SJCRH30 (cell line): ENCODE results near the gene LRRC1. TPM values are rescaled to one million over a fixed set of nuclear protein-coding genes. Genes with fewer than 3 reads are reported as not detected.
"Not testable (repeated sequence)": the region's sequence is repeated elsewhere in the genome, so short reads cannot be mapped to it uniquely, and the experiment has no call there.

ENCODE experiments used
- DNase-seq, 2 experiments: peaks; one replicate each; pipeline ENCODE4 v3.0.0-alpha.2; 2015 to 2020
- H3K27ac ChIP-seq: fragments of 250-450 bp; sonication (Bioruptor Pico); 2 replicates; pipeline ENCODE4 v1.5.1; 2020; ENCODE audit warnings: mild to moderate bottlenecking, moderate library complexity
- H3K27me3 ChIP-seq: fragments of 250-450 bp; sonication (Bioruptor Pico); 2 replicates; pipeline ENCODE4 v1.5.1; 2020; ENCODE audit warnings: mild to moderate bottlenecking, moderate library complexity
- H3K36me3 ChIP-seq: fragments of 250-450 bp; sonication (Bioruptor Pico); 2 replicates; pipeline ENCODE4 v1.5.1; 2020; ENCODE audit warnings: mild to moderate bottlenecking, moderate library complexity
- H3K4me1 ChIP-seq: fragments of 250-450 bp; sonication (Bioruptor Pico); 2 replicates; pipeline ENCODE4 v1.5.1; 2020; ENCODE audit warnings: mild to moderate bottlenecking, moderate library complexity
- H3K4me3 ChIP-seq: fragments of 250-450 bp; sonication (Bioruptor Pico); 2 replicates; pipeline ENCODE4 v1.5.1; 2020; ENCODE audit warnings: mild to moderate bottlenecking, moderate library complexity
- H3K9me3 ChIP-seq: fragments of 250-450 bp; sonication (Bioruptor Pico); replicated peaks from 2 replicates; pipeline ENCODE4 v1.5.1; 2020; ENCODE audit warnings: mild to moderate bottlenecking, moderate library complexity
- total RNA-seq: library from RNA; depleted of rRNA; stranded (reverse); fragments of >200 nt; shearing (Covaris generic); gene quantifications from 2 replicates; pipeline ENCODE4 v1.2.3, GENCODE V29; 2014

LRRC1 gene
- total RNA-seq, 1 experiment from 2014 or later, result 7.4 TPM

DNA sequence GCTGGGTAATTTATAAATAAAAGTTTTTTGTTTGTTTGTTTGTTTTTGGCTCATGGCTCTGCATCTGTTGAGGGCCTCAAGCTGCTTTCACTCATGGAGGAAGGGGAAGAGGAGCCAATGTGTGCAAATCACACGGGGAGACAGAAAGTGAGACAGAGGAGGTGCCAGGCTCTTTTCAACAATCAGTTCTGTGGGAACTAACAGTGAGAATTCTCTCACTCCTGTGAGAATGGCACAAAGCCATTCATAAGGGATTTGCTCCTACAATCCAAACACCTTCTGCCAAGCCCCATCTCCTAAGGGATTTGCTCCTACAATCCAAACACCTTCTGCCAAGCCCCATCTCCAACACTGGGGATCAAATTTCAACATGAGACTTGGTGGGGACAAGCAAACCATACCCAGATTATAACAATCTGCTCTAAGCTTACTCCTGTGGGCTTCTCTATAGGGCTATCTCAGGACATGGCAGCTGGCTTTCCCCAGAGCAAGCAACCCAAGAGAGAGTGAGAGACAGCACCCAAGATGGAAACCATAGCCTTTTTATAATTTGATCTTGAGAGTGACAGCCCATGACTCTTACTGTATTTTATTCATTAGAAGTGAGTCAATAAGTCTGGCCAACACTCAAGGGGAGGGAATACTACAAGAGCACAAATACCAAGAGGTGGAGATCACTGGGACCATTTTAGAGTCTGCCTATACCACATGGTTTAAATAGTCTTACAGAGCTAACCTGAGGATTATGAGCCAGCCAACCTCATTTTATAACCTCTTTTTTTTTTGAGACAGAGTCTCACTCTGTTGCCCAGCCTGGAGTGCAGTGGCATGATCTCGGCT lies 22.8 kb upstream of the LRRC1 start:
- no peak for DNase-seq
- Histone ChIP-seq H3K36me3 (no peaks in the 10 kb centered on the region), H3K4me1 (no peaks in the 10 kb centered on the region), H3K9me3 (no peaks in the 10 kb centered on the region), H3K27me3 (no peaks in the 10 kb centered on the region), H3K4me3 (no peak overlapping the region), H3K27ac (no peak overlapping the region)

DNA sequence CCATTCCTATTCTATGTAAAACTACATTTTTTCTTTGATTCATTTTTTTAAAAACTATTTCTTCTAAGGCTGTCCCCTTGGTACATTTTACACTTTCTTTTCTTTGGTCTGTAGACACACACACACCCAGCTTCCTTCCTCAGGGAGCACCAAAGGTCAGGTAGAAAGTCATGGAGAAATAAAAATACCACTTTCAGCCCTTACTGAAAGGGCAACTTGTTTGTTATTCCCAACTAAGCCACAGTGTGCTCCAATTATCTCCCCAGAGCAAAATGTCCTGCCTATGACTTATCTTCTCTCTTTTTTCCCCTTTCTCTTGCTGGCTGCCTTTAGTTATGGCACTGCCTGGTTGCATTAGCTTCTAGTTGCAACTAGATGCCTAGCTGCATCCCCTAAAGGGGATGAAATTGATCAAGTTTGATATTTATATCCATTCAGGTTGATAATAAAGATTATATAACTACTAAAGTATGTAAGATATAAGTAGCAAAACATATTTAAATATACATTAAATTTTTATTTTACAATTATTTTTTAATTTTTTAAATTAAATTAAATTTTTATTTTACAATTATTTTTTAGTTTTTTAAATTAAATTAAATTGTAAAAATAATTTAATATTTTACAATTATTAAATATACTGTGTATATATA lies 21.6 kb upstream of the LRRC1 start:
- Histone ChIP-seq H3K27me3 (no peaks in the 10 kb centered on the region), H3K4me3 (no peak overlapping the region), H3K36me3 (no peaks in the 10 kb centered on the region), H3K9me3 (no peaks in the 10 kb centered on the region), H3K4me1 (no peaks in the 10 kb centered on the region), H3K27ac (no peak overlapping the region)
- no peak for DNase-seq

DNA sequence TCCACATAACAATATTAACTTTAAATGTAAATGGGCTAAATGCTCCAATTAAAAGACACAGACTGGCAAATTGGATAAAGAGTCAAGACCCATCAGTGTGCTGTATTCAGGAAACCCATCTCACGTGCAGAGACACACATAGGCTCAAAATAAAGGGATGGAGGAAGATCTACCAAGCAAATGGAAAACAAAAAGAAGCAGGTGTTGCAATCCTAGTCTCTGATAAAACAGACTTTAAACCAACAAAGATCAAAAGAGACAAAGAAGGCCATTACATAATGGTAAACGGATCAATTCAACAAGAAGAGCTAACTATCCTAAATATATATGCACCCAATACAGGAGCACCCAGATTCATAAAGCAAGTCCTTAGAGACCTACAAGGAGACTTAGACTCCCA lies 18.7 kb upstream of the LRRC1 start:
- H3K4me1 ChIP-seq, H3K9me3 ChIP-seq, H3K27ac ChIP-seq, H3K36me3 ChIP-seq, H3K27me3 ChIP-seq, DNase-seq, H3K4me3 ChIP-seq: not testable (repeated sequence)

DNA sequence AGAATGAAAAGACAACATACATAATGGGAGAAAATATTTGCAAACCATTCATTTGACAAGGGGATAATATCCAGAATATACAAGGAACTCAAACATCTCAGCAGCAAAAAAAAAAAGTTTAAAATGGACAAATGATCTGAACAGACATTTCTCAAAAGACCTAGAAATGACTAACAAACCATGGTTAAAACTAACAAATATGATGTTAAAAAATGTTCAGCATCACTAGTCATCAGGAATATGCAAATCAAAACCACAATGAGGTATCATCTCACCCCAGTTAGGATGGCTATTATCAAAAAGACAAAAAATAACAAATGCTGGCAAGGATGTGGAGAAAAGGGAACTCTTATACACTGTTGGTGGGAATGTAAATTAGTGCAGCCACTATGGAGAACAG lies 9.8 kb upstream of the LRRC1 start:
- H3K9me3 ChIP-seq, H3K4me1 ChIP-seq, H3K4me3 ChIP-seq, H3K27ac ChIP-seq, DNase-seq, H3K27me3 ChIP-seq, H3K36me3 ChIP-seq: not testable (repeated sequence)

DNA sequence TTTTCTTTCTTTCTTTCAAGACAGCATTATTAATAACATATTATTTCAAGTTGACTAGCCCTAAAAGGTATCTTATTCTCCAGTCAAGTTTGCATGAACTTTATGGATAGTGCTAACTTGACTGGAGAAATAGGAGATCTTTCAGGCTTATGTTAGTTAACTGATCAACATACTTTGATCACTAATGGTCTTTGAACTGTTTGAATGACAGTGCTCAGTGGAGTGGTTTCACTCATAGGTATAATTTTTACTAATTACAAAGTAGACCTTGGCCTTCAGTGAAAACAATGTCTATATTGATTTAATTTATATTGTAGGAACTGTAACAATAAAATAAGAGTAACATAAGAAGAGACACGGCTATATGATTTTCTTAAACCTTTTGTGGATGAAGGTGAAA lies 8.0 kb upstream of the LRRC1 start:
- no peak for DNase-seq
- no peaks in the 10 kb centered on the region for H3K27me3 ChIP-seq
- H3K36me3 ChIP-seq, result no peaks in the 10 kb centered on the region
- H3K27ac ChIP-seq, result no peak overlapping the region
- no peaks in the 10 kb centered on the region for H3K9me3 ChIP-seq
- no peaks in the 10 kb centered on the region for H3K4me1 ChIP-seq
- no peak overlapping the region for H3K4me3 ChIP-seq

DNA sequence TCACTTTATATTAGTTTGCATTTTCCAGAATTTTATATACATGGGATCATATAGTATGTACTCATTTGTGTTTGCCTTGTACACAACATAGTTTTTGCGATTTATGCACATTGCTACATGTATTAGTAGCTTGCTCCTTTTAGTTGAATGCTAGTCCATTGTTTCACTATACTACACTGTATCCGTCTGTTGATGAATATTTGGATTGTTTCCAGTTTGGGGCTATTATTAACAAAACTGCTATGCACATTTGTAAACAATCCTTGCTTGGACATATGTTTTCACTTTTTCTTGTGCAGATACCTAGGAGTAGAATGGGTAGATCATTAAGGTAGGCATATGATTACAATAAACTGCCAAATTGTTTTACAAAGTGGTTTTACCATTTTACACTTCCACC lies 3.9 kb upstream of the LRRC1 start:
- Histone ChIP-seq H3K36me3 (no peaks in the 10 kb centered on the region), H3K27me3 (no peaks in the 10 kb centered on the region), H3K9me3 (no peaks in the 10 kb centered on the region), H3K4me1 (no peaks in the 10 kb centered on the region), H3K27ac (no peak overlapping the region), H3K4me3 (no peak overlapping the region)
- DNase-seq, result no peak

DNA sequence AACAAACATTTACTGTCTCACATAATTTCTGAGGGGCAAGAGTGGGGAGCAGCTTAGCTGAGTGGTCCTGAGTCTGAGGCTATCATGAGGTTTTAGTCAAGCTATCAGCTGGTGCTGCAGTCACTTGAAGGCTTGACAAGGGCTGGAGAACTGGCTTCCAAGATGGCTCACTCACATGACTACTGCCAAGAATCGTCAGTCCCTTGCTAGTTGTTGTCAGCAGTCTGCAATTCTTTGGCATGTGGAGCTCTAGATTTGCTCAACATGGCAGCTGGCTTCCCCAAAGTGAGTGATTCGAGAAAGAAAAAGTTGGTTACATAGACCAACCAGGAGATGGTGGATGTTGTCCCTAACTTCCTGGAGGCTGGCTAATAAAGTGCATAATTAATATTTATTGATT lies 2.8 kb upstream of the LRRC1 start:
- no peaks in the 10 kb centered on the region for H3K9me3 ChIP-seq
- H3K27me3 ChIP-seq, result no peaks in the 10 kb centered on the region
- no peak overlapping the region for H3K27ac ChIP-seq
- no peak overlapping the region for H3K4me3 ChIP-seq
- no peak for DNase-seq
- no peaks in the 10 kb centered on the region for H3K36me3 ChIP-seq
- 0 out of 2 replicates have a peak, but pooled peaks cover 4% of the 10 kb centered on the region for H3K4me1 ChIP-seq

DNA sequence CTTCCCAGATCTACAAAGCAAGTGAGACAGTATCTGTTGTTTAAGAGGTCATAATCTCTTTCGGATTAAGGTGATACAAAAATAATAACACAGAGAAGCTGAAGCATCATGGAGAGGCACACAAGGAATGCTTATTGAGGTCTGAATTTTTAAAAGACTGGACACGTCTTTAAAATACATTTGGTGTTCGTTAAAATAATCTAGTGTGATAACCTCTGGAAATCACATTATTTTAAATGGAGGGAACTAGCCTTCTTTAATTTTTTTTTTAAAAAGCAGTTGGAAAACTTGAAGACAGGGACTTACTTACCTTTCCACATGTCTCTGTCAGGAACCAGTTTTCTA lies 1.9 kb upstream of the LRRC1 start:
- H3K27ac ChIP-seq, result no peak overlapping the region
- H3K9me3 ChIP-seq, result no peaks in the 10 kb centered on the region
- no peaks in the 10 kb centered on the region for H3K36me3 ChIP-seq
- H3K27me3 ChIP-seq, result no peaks in the 10 kb centered on the region
- no peak for DNase-seq
- H3K4me3 ChIP-seq, result peak overlapping the region; percentile 88
- 0 out of 2 replicates have a peak, but pooled peaks cover 4% of the 10 kb centered on the region for H3K4me1 ChIP-seq

DNA sequence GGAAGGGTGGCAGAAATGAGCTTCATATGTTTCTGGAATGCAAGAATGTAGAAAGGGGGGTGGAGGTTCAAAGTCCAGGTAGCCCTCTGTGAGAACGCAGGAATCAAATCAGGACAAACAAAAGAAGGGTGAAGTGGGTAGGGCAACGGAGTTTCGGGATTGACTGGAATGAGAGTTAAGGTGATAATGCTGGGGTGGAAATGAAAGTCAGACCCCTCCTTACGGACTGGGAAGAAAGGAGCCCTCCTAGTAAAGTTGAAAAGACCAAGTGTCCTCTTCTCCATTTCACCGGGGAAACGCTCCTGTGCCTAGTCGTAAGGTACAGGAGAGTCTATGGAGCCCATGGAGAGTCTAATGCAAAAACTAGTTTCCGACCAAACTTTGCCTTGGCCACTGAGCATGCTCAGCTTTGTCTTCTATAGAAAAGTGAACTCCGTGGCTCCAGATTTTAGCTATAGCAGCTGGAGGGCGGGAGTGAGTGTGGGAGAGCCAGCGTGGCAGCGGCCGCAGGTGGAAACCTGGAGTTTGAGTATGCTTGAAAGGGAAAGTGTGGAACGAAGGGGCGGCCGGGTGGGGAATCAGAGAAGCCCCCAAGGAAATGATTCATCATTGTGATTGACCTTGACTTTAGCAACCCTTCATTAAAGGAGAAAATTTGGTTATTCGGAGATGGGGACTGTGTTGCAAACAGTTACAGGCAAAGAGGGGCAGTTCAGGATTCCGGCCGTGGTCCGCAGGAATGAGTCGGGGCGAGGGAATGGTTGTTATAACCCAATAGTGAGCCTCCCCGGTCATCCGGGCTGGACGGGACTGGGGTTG lies 1.3 kb upstream of the LRRC1 start:
- H3K36me3 ChIP-seq, result no peaks in the 10 kb centered on the region
- peak; percentile 48 to 67 for DNase-seq
- 0 out of 2 replicates have a peak, but pooled peaks cover 4% of the 10 kb centered on the region for H3K4me1 ChIP-seq
- no peaks in the 10 kb centered on the region for H3K9me3 ChIP-seq
- H3K27ac ChIP-seq, result no peak overlapping the region
- H3K4me3 ChIP-seq, result peak overlapping the region; percentile 88
- H3K27me3 ChIP-seq, result no peaks in the 10 kb centered on the region

DNA sequence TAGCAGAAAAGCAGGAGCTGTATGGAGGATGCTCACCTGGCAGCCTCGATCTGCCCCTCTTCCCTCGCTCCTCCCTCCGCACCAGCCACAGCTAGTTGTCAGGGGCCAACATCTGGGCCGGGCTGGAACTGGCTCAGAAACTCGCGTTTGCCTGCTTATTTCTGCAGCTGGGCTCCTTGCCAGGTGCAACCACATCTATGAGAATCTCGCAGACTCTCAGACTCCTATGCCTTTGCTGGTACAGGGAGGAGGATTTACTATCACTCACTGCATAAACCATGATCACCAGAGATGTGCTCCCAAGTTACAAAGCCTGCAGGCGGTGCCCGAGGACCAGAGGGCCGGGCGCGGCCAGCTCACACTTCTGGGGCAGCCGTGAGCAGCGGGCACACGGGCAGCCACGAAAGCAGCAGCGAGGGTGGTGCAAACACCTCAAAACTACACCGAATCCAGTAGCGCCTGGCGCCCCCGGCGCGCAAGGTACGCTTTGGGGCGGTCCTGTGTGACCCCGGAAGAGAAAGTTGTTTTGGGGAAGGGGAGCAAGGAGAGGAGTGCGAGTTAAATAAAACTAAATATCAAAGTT lies 577 bp upstream of the LRRC1 start:
- DNase-seq, result peak; percentile 55 to 67
- Histone ChIP-seq H3K27me3 (no peaks in the 10 kb centered on the region), H3K4me3 (peak overlapping the region; percentile 88), H3K27ac (peak overlapping the region; percentile 60), H3K36me3 (no peaks in the 10 kb centered on the region), H3K4me1 (0 out of 2 replicates have a peak, but pooled peaks cover 4% of the 10 kb centered on the region), H3K9me3 (no peaks in the 10 kb centered on the region)

DNA sequence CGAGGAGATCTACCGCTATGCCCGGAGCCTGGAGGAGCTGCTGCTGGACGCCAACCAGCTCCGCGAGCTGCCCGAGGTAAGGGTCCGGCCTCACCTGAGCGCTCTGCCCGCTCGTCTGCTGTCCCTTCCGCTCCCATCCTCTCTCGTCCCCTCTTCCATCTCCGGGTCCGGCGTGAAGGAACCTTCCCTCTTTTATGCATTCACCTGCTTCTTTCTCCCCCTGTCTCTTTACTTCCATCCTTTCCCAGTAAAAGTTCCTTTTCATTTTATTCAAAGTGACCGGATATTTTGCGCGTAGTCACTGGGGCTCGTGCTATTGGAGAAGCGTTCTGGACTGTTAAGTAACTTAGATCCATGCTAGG lies 516 bp downstream of the LRRC1 start:
- no peaks in the 10 kb centered on the region for H3K27me3 ChIP-seq
- H3K9me3 ChIP-seq, result no peaks in the 10 kb centered on the region
- H3K4me3 ChIP-seq, result peak overlapping the region; percentile 88
- H3K27ac ChIP-seq, result peak overlapping the region; percentile 60; the same call in 1 of the 2 replicates
- 0 out of 2 replicates have a peak, but pooled peaks cover 4% of the 10 kb centered on the region for H3K4me1 ChIP-seq
- H3K36me3 ChIP-seq, result no peaks in the 10 kb centered on the region
- DNase-seq, result no peak

DNA sequence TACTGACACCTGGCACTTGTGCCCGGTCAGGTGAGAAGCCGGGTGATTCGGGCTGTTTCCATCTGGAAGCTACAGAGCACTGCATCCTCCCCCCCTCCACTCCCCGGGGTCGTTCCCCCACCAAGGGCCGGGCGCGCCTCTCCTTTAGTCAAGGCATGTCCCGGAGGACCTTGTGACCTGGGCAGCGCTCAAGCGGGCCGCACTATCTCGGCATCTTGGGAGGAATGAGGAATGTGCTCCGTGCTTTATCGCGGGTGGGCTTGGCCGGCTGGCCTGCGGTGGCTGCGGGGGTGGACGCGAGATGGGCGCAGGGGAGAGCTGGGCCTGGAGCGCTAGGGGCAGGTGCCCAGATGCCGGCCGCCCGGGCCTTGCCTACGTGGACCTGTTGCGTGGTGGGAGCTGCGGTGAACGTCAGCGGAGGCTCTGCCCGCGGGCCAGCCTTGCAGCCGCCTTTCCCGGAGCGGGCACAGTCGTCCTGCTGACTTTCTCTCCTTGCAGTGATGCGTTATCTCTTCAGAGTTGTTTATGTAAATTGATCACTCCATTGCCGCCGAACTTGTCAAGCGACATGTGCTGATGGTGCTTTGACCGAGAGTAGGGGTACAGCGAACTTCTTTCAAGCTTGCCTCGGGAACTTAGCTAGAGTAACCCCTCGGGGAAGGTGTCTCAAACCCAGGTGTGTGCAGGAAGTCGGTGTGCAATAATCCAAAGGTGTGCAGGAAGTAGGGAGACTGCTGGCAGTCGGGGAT lies 1.1 kb downstream of the LRRC1 start:
- H3K27ac ChIP-seq, result no peak overlapping the region
- H3K36me3 ChIP-seq, result no peaks in the 10 kb centered on the region
- H3K9me3 ChIP-seq, result no peaks in the 10 kb centered on the region
- peak; percentile 5 to 22 for DNase-seq
- H3K4me1 ChIP-seq, result 0 out of 2 replicates have a peak, but pooled peaks cover 4% of the 10 kb centered on the region
- peak overlapping the region; percentile 88 for H3K4me3 ChIP-seq
- H3K27me3 ChIP-seq, result no peaks in the 10 kb centered on the region

DNA sequence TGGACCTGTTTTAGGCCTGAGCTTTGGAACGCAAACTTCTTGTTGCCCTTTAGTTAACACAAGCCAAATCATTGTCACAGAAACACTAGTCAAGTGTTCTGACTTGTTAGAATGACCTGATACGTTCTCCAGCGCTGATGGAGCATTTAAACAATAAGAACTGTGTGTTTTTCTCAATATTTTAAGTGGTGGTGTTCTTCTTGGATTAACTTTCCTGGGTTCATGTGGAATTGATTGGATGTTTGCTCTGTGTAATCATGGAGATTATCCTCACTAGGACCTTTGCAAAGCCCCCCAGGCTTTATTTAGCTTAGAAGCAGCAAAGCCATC lies 1.6 kb downstream of the LRRC1 start:
- H3K36me3 ChIP-seq, result no peaks in the 10 kb centered on the region
- no peaks in the 10 kb centered on the region for H3K9me3 ChIP-seq
- no peak overlapping the region for H3K27ac ChIP-seq
- H3K4me3 ChIP-seq, result peak overlapping the region; percentile 88
- 0 out of 2 replicates have a peak, but pooled peaks cover 4% of the 10 kb centered on the region for H3K4me1 ChIP-seq
- DNase-seq, result peak in 1 of 2 experiments; percentile 2
- H3K27me3 ChIP-seq, result no peaks in the 10 kb centered on the region

DNA sequence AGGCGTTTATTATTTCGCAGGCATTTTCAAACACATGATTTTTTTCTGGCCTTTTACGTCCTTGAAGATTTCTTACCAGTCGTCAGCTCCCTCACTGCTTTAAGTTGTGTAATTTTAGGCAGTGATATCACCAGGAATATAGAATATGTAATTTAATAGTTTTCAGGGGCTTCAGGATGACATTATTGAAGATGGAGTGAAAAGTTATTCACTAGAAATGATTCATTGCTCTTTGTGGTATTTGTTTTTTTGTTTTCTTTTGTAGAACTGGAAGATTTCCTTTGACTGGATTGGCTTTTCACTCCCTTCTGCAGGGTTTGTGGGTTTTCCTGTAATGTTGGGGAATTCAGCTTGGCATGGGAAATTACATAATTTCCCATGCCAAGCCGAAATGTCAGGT lies 2.0 kb downstream of the LRRC1 start:
- H3K9me3 ChIP-seq, result no peaks in the 10 kb centered on the region
- H3K27me3 ChIP-seq, result no peaks in the 10 kb centered on the region
- no peaks in the 10 kb centered on the region for H3K36me3 ChIP-seq
- H3K27ac ChIP-seq, result no peak overlapping the region
- DNase-seq, result no peak
- H3K4me3 ChIP-seq, result no peak overlapping the region
- 0 out of 2 replicates have a peak, but pooled peaks cover 4% of the 10 kb centered on the region for H3K4me1 ChIP-seq
